NCI-H226 (cell line): ENCODE data around the gene PPP2R2D.

Source experiments
- DNase-seq: peaks from one replicate; pipeline ENCODE4 v3.0.0-alpha.2; 2015

Gene PPP2R2D

GRCh38 chr10:131900350-131901152, at the start of gene PPP2R2D:
TSS of gene PPP2R2D (plus strand) at chr10:131901008. CDS start at chr10:131901149, 141 bp downstream.
- DNase-seq = peak; percentile 66

- no peak for DNase-seq
These were observed 49.5 kb upstream of the PPP2R2D start for GRCh38 chr10:131851346-131851745.

DNA sequence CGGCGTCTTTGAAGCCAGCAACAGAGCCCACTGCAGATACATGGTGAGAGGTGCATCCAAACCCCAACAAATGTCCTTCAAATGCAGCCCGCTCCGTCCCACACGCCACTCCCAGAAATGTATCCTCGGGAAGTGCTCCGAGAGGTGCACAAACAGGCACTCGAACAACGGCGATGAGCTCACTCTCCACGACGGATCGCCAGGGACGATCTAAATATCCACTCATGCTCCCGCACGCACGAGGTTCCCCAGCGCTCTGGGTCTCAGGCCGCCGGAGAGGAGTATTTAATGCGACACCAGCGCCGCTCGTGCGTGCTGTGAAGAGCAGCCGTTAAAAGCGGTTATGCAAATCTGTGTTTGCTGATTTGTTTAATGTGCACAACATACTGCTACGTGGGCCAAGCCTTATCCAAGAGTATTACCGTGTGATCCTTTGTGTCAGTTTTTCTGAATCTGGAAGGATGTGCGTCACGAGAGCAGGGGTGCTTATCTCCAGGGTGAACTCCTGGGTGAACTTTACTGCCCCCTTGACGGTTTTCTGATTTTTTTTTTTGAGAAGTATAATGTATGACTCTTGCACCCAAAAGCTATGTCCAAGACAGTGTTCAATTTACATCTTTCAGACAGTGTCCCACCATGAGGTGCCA, 48.5 kb upstream of the PPP2R2D start:
- no peak for DNase-seq

GRCh38 chr10:131852823-131853609, 47.8 kb upstream of the PPP2R2D start:
- no peak for DNase-seq

DNA sequence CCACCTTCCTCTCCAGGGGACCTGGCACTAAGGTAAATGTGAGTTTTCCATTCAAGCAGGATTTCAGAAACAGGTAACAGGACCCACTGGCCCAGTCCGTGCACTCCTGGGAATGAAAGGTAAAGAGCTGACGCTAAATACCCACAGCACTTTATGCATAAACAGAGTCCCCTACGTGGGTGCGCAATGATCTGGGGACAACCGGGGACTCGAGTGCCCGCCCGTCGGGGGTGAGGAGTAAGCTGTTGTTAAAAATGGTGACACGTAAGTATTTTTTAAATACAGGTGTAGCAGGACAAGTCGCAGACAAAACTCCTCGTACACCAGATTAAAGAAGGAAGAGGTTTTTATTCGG, 47.2 kb upstream of the PPP2R2D start:
- DNase-seq = no peak

DNA sequence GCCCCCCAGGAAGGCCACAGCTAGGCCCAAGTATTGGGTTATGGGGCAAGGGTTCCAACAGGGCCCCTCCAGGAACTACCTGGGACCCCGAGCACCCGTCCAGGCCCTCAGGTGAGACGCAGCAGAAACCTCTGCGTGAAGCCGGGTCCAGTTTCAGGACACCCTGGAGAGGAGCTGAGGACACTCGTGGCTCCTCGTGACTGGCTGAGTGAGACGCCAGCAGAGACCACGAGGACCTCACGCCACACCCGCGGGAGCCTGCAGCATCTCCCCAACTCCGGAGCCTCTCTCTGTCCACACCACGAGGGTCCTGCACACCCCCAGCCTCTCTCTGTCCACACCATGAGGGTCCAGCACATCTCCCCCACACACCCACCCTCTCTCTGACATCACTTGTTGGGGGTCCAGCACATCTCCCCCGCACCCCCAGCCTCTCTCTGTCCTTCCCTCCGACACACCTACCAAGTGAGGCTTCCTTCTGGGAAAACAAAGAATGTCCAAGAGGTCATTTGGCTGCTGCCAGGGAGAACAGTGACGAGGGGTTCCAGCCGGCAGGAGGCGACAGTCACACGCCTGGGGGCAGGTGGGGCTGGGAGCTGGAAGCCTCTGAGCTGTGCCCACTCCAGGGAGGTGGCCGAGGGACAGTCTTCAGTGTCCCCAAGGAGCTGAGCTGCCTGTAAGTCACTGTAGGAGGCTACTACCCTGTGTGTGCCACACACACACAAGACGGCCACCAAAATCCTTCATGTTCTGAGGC, 46.1 kb upstream of the PPP2R2D start:
- no peak for DNase-seq

DNA sequence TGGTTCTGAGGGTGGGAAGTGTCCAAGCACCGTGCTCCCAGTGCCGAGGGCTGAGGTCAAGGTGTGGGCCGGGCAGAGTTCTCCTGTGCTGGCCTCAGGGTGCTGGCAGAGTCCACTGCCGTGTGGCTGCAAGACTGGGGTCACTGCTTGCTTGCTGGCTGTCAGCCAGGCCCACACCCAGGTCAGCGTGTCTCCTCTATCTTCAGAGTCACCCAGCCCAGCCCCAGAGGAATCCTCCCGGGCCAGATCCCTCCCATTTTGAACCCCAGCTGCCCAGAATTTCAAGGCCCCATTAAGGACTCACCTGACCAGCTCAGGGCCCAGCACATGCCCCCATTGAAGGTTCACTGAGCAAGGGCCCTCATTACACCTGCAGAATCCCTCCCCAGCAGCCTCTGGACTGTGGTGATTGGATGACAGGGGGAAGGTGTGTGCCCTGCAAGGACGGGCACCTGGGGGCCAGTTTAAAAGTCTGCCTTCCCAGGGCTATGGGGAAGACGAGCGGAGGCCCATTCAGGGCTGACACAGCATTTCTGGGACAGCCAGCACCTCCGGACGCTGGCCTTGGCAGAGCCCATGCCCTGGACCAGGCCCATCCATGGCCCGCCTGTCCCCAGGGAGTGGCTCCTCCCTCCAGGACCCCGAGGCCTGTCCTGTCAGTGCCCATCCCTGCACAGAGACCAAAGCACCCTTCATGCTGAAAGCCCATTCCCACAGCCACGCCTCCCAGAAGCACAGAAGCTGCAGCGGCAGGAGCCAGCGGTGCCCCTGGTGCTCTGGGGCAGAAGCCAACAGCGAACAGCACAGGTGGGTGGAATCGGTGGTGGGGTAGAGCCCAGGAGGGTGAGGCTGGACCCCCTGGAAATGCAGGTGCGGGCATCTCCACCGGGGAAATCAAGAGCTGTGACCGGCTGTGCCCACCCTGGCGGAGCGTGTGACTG, 45.1 kb upstream of the PPP2R2D start:
- DNase-seq = no peak

DNA sequence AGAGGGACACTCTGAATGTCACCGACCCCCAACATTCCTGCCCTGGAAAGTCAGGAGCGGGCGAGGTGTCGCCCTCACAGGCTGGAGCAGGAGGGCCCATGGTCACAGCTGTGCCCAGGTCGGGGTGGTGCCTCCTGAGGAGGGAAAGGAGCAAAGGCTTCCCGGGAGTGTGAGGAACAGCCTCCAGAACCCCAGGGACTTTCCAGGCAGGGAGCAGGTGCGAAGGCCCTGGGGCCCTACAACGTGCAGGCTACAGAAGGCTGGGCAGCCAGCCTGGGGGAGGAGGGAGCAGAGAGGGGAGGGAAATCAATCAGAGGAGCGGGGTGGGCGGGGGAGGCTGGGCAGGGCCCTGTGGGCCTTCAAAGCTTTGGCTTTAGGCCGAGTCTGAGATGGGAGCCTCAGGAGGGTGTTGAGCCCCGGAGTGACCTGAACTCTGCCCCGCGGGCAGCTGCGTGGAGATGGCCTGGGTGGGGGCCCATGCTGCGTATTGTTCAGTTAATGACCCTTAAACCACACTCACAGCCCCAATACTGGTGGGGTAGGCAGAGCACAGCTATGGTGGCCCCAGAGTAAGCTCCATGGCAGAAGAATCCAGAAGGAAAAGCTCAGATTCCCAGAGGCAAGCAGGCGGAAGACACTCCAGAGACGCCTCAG, 44.2 kb upstream of the PPP2R2D start:
- no peak for DNase-seq

GRCh38 chr10:131857156-131858117, 43.4 kb upstream of the PPP2R2D start:
- no peak for DNase-seq

DNA sequence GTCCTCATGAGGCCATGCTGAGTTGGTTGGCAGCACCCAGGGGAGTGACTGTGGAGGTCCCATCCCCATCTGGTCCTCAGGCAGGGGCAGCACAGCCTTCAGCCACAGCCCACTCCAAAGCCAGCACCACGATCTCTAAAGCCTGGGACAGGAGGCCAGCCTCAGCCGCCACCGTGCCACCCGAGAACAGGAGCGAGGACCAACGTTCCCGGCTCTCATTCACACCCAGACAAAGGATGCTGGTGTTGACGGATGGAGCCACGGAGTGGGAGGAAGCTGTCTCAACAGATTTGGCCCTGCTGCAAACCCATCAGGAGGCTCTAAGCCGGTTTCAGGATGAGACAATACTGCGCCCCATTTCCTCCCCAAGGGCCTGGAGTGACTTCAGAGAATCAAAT, 42.7 kb upstream of the PPP2R2D start:
- no peak for DNase-seq

DNA sequence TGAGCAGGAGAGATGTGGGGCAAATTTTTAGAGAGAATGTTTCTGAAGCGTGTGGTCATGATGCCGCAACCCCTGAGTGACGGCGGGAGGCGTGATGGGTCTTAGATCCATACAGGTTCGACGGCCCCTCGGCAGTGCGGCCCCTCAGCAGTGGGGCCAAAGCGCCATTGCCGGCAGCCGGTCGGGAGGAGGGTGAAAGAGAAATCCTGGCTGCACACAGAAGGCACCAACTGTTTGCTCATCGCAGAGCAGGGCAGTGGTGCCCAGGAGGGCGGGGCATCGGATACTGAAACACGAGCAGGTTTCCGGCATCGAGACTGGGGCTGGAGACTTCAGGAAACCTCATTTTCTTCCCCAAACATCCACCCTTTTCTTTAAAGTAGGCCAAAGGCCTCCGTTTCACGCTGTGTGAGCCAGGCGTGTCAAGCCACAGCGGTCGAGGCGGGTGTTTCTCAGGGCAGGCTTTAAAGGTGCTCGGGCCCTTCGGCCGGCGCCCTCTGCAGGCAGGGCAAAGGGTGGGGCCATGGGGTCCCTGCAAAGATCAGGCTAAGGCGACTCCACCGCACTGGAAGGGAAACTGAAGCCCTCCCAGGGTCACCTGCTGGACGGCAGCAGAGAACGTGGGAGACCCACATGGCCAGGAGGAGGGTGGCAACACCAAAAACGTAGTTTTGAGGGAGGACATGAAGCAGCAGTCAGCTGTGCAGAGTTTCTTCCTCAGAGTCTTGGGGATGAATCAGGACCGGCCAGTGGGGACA, 42.0 kb upstream of the PPP2R2D start:
- DNase-seq = no peak

GRCh38 chr10:131859341-131860020, 41.3 kb upstream of the PPP2R2D start:
- DNase-seq = no peak

GRCh38 chr10:131860311-131860710, 40.5 kb upstream of the PPP2R2D start:
- DNase-seq = no peak

- no peak for DNase-seq
These were observed 39.9 kb upstream of the PPP2R2D start for GRCh38 chr10:131860806-131861440.

- DNase-seq = no peak
These were observed 38.3 kb upstream of the PPP2R2D start for GRCh38 chr10:131862548-131862947.

GRCh38 chr10:131865223-131865917, 35.4 kb upstream of the PPP2R2D start:
- DNase-seq = no peak

DNA sequence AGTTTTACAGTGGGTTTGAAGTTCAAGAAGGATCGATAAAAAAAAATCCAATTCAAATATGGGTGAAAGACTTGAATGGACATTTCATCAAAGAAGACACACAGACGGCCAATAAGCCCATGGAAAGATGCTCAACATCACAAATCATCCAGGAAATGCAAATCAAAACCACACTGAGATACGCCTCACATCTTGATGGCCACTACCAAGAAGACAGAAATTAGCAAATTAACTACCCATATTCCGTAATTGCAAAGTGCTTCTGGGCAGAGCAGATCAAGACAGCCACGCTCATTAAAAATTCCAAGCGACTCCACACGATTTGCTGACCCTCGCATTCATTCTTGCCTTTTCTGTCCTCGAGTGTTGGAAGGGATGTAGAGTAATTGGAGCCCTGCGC, 34.1 kb upstream of the PPP2R2D start:
- DNase-seq = no peak

DNA sequence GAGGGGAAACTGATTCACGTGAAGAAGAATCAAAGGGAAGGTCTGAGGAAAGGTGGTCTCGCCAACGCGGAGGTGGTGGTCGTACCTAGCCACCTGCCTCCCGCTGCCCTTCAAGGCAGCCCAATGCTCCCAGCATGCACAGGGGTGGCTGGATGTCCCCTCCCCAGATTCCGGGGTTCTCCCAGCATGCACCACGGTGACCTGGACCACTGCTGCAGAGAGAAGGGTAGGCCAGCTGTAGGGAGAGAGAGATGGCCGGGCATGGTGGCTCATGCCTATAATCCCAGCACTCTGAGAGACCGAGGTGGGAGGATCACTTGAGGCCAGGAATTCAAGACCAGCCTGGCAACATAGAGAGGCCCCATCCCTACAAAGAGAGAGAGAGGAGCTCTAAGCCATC, 32.4 kb upstream of the PPP2R2D start:
- no peak for DNase-seq
